PC-3 (cell line): ENCODE measurements around the gene PUDP. TPM values are rescaled to one million over a fixed set of nuclear protein-coding genes. Genes with fewer than 3 reads are reported as not detected.

ENCODE experiments used
- ATAC-seq: fragments of 200-7000 bp; cut with Tn5 transposase; 2 replicates; pipeline ENCODE4 v1.9.1; 2020; ENCODE audit warnings: mild to moderate bottlenecking, moderate library complexity
- BruUV-seq: library from RNA; stranded (reverse); fragments of 400-500 nt; replicated peaks from 2 replicates; lab custom pipeline; 2021; lab: Mats Ljungman, UMichigan
- CTCF ChIA-PET: fragments of 300-600 bp; sonication (Branson Sonifier 250); formaldehyde crosslinking; loops from one replicate; lab custom pipeline; 2022; ENCODE audit warnings: antibody characterized with exemption; lab: Charles Lee
- POLR2A ChIA-PET: fragments of 300-600 bp; sonication (Branson Sonifier 250); formaldehyde crosslinking; loops from one replicate; lab custom pipeline; 2022; ENCODE audit warnings: antibody characterized with exemption; ENCODE audit not compliant: unreplicated experiment; lab: Charles Lee
- DNase-seq: peaks from one replicate; pipeline ENCODE4 v3.0.0-alpha.2; 2015
- H2AFZ ChIP-seq: fragments of 300-600 bp; sonication (generic); 2 replicates; pipeline ENCODE4 v1.6.0; 2016; ENCODE audit warnings: antibody characterized with exemption, low read length
- H3F3A ChIP-seq: fragments of 300-600 bp; sonication (generic); one replicate; pipeline ENCODE4 v1.6.0; 2017; ENCODE audit warnings: antibody characterized with exemption, low read length, control low read depth, mild to moderate bottlenecking; ENCODE audit not compliant: unreplicated experiment
- H3K27ac ChIP-seq: fragments of 300-600 bp; sonication (generic); 2 replicates; pipeline ENCODE4 v1.5.1; 2016; ENCODE audit warnings: mild to moderate bottlenecking, low read length
- H3K27me3 ChIP-seq: fragments of 300-600 bp; sonication (generic); 2 replicates; pipeline ENCODE4 v1.6.1; 2016; ENCODE audit warnings: low read length, mixed read lengths
- H3K36me3 ChIP-seq: fragments of 300-600 bp; sonication (generic); 2 replicates; pipeline ENCODE4 v1.6.1; 2016; ENCODE audit warnings: low read depth, mixed run types, low read length, mixed read lengths
- H3K4me1 ChIP-seq: fragments of 300-600 bp; sonication (generic); 2 replicates; pipeline ENCODE4 v1.5.1; 2016; ENCODE audit warnings: low read length; ENCODE audit not compliant: insufficient read depth
- H3K4me2 ChIP-seq: fragments of 300-600 bp; sonication (generic); 2 replicates; pipeline ENCODE4 v1.6.0; 2016; ENCODE audit warnings: low read length
- H3K4me3 ChIP-seq: fragments of 300-600 bp; sonication (generic); 2 replicates; pipeline ENCODE4 v1.5.1; 2016; ENCODE audit warnings: mild to moderate bottlenecking, low read length, mixed read lengths
- H3K79me2 ChIP-seq: fragments of 300-600 bp; sonication (generic); 2 replicates; pipeline ENCODE4 v1.6.1; 2017; ENCODE audit warnings: low read length, mixed read lengths
- H3K9ac ChIP-seq: fragments of 300-600 bp; sonication (generic); 2 replicates; pipeline ENCODE4 v1.6.0; 2016; ENCODE audit warnings: mild to moderate bottlenecking, low read length
- H3K9me2 ChIP-seq: fragments of 300-600 bp; sonication (generic); replicated peaks from 2 replicates; pipeline ENCODE4 v1.6.1; 2016; ENCODE audit warnings: mixed run types, low read length, mixed read lengths
- H3K9me3 ChIP-seq: fragments of 300-600 bp; sonication (generic); 2 replicates; pipeline ENCODE4 v1.6.1; 2016; ENCODE audit warnings: low read length, mixed read lengths
- H4K20me1 ChIP-seq: fragments of 300-600 bp; sonication (generic); 2 replicates; pipeline ENCODE4 v1.6.1; 2016; ENCODE audit warnings: low read length, mixed read lengths
- EZH2 ChIP-seq: fragments of 300-600 bp; sonication (generic); IDR thresholded peaks from one replicate; pipeline ENCODE4 v1.6.1; 2017; ENCODE audit warnings: antibody characterized with exemption, mild to moderate bottlenecking, low read length; ENCODE audit not compliant: unreplicated experiment
- EZH2phosphoT487 ChIP-seq: fragments of 300-600 bp; sonication (generic); IDR thresholded peaks from 2 replicates; pipeline ENCODE4 v1.6.1; 2018; ENCODE audit warnings: mild to moderate bottlenecking, antibody characterized with exemption, low read length, borderline replicate concordance
- intact Hi-C: fragments of 100-400 bp; cut with micrococcal nuclease; formaldehyde crosslinking; loops from 2 replicates; pipeline ENCODE4 v1.9.0; 2023
- total RNA-seq: library from RNA; depleted of rRNA; stranded (reverse); fragments of >200 nt; gene quantifications from 2 replicates; pipeline ENCODE4 v1.2.3, GENCODE V29; 2014
- TF ChIP-seq, protein P1 (sequence below): fragments of 300-600 bp; sonication (generic); conservative IDR thresholded peaks from 2 replicates; pipeline ENCODE4 v1.5.1; 2017; ENCODE audit warnings: antibody characterized with exemption, low read depth, mild to moderate bottlenecking, low read length

The PUDP gene
- total RNA-seq, 1 experiment from 2014 or later: 7.6 TPM

DNA sequence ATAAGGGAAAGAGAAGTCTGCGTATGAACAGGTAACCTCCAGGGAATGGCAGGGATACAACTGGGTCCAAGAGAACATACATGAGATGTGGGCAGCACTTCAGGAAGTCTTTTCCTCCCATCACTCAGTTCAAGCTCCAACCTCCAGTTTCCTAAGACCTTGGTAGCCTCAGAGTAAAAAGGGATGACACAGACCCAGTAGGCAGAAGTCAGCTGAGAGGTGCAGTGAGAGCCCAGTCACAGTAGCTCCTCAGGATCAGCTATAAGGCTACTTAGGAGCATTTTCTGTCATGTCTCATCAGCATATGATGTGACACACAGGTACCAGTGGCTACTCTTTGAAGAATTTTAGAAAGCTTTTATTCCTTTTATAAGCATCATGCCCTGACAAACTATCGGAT lies 13.0 kb downstream of the PUDP start:
- ChIA-PET CTCF (interaction anchor here (0.6 kb wide), 1 partner anchor 19 kb away, joined by 7 read pairs; no protein-coding TSS in a partner anchor), POLR2A (no interaction called here)
- DNase-seq (no peak), ATAC-seq (no peak)
- Histone ChIP-seq H3F3A (no peaks in the 10 kb centered on the region), H4K20me1 (no peaks in the 10 kb centered on the region), H3K4me1 (peaks cover 33% of the 10 kb centered on the region), H3K79me2 (peaks cover 78% of the 10 kb centered on the region), H3K4me3 (no peak overlapping the region), H3K9ac (no peak overlapping the region), H3K4me2 (no peak overlapping the region), H2AFZ (no peak overlapping the region), H3K27ac (no peak overlapping the region), H3K9me2 (no peaks in the 10 kb centered on the region), H3K36me3 (no peaks in the 10 kb centered on the region), H3K9me3 (no peaks in the 10 kb centered on the region), H3K27me3 (no peaks in the 10 kb centered on the region)
- no TSS peak for BruUV-seq
- intact Hi-C loops: loop anchor here (10.0 kb wide), 1 partner anchor 790 kb away; the partner anchor contains the start of gene PNPLA4
- TF ChIP-seq EZH2phosphoT487 (no peak), EZH2 (no peak)
- TF ChIP-seq, protein P1, sequence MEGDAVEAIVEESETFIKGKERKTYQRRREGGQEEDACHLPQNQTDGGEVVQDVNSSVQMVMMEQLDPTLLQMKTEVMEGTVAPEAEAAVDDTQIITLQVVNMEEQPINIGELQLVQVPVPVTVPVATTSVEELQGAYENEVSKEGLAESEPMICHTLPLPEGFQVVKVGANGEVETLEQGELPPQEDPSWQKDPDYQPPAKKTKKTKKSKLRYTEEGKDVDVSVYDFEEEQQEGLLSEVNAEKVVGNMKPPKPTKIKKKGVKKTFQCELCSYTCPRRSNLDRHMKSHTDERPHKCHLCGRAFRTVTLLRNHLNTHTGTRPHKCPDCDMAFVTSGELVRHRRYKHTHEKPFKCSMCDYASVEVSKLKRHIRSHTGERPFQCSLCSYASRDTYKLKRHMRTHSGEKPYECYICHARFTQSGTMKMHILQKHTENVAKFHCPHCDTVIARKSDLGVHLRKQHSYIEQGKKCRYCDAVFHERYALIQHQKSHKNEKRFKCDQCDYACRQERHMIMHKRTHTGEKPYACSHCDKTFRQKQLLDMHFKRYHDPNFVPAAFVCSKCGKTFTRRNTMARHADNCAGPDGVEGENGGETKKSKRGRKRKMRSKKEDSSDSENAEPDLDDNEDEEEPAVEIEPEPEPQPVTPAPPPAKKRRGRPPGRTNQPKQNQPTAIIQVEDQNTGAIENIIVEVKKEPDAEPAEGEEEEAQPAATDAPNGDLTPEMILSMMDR: no peak

DNA sequence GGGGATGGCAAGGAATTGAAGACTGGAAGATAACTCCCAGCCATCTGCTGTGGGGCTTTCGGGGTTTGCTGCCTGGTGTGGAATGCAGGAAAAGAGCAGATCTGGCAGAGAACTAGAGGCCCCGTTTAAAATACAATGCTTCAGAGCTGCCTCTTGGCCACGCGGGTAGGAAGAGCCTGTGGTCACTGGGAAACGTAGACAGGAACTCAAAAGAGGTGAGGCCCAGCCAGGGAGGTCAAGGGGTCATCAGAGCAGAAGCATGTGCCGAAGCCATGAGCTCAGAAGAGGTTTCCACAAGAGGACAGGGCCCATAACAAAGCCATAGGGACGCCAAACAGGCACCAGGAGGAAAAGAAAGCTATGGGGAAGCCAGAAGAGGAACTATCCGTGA lies 14.9 kb downstream of the PUDP start:
- intact Hi-C loops: loop anchor here (10.0 kb wide), 1 partner anchor 792 kb away; the partner anchor contains the start of gene PNPLA4

More for the DNA sequence above, 14.9 kb downstream of the PUDP start:
- Histone ChIP-seq H3K4me2 (peak overlapping the region; percentile 13), H3K27me3 (no peaks in the 10 kb centered on the region), H3K79me2 (peaks cover 68% of the 10 kb centered on the region), H3K36me3 (no peaks in the 10 kb centered on the region), H3K4me1 (peaks cover 26% of the 10 kb centered on the region), H3K9me3 (no peaks in the 10 kb centered on the region), H3K9ac (peak overlapping the region; percentile 37; the same call in 1 of the 2 replicates), H3K9me2 (no peaks in the 10 kb centered on the region), H3F3A (no peaks in the 10 kb centered on the region), H3K27ac (peak overlapping the region; percentile 82), H2AFZ (no peak overlapping the region), H4K20me1 (no peaks in the 10 kb centered on the region), H3K4me3 (no peak overlapping the region)
- ATAC-seq (no peak; the same call in 1 of the 2 replicates), DNase-seq (no peak)
- TF ChIP-seq, protein P1: no peak
- TF ChIP-seq EZH2phosphoT487: no peak
- no peak for TF ChIP-seq EZH2
- CTCF ChIA-PET: interaction anchor here (0.6 kb wide), 1 partner anchor 11 kb away, joined by 4 read pairs; no protein-coding TSS in a partner anchor
- BruUV-seq: no TSS peak
- POLR2A ChIA-PET: no interaction called here
